GM13976 (cell line): Measurements from ENCODE around the gene MAD1L1.

Experiments used
- DNase-seq: peaks from one replicate; pipeline ENCODE4 v3.0.0; 2012; ENCODE audit warnings: low spot score
- CTCF ChIP-seq: IDR thresholded peaks from 2 replicates; pipeline ENCODE4 v1.5.1; 2012; ENCODE audit warnings: borderline replicate concordance, mild to moderate bottlenecking; ENCODE audit not compliant: insufficient read depth; ENCODE audit errors: extremely low read depth, missing control alignments, control extremely low read depth
- in situ Hi-C: fragments of 300-500 bp; cut with MboI; formaldehyde crosslinking; loops from one replicate; pipeline ENCODE4 v1.12.0; 2022; ENCODE audit warnings: low sequenced_read_pairs, mixed read lengths, inconsistent platforms; ENCODE audit not compliant: unreplicated experiment

Gene MAD1L1

DNA sequence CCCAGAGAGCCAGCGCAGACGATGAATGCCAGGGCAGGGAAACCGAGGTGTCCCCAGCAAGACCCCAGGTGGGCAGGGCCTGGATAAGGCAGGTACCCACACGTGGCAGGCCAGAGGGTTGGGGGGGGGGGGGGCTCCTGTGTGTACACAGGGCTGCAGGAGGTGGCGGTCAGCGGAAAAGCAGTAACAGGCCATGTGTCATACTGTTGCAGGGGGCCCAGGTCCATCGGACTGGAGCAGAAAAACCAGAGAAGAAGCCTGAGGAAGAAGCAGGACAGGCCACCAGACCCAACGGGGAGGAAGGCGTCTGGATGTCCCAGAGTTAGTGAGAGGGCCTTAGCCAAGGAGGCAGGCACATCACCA lies 116.3 kb downstream of the MAD1L1 start:
- DNase-seq: no peak
- in situ Hi-C loops: no loop called here
- no peak for TF ChIP-seq CTCF

GRCh38 chr7:2115760-2116447 lies 116.8 kb downstream of the MAD1L1 start:
- in situ Hi-C loops: no loop called here
- DNase-seq: no peak
- TF ChIP-seq CTCF: no peak

GRCh38 chr7:2114926-2115759 lies 117.6 kb downstream of the MAD1L1 start:
- in situ Hi-C loops: no loop called here
- no peak for DNase-seq
- TF ChIP-seq CTCF: no peak

DNA sequence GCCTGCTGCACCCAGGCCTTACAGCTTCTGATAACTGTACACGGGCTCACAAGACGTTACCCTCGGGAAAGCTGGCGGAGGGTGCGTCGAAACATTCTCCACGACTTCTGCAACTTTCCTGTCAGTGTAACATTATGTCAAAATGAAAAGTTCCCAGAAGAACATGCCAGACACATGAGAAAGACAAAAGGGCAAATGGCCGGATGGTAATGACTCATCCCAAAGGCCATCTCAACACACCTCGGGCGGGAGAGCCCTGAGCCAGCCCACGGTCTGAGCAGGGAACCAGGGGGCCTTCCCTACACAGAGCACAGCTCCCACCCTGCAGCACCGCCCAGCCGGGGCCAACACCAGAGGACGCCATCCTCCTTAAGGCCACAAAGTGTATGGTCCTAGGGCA lies 118.7 kb downstream of the MAD1L1 start:
- DNase-seq: no peak
- no peak for TF ChIP-seq CTCF
- in situ Hi-C loops: no loop called here

- DNase-seq: no peak
- in situ Hi-C loops: no loop called here
Observed at GRCh38 chr7:2112261-2113198, 120.2 kb downstream of the MAD1L1 start.

More at GRCh38 chr7:2112261-2113198, 120.2 kb downstream of the MAD1L1 start:
- no peak for TF ChIP-seq CTCF
